ENCODE measurements around the gene OPCML. TPM values are rescaled to one million over a fixed set of nuclear protein-coding genes. Genes with fewer than 3 reads are reported as not detected.

The OPCML gene
- total and polyA plus RNA-seq, 2 donors from 2014 or later, result 0.77 to 1.1 TPM

- Histone ChIP-seq H3K9ac (ENCODE audit: low read length in 3 of 3) (no peak overlapping the region), H3K9me3 (ENCODE audit: control insufficient read depth in 2 of 3, insufficient read depth in 1 of 3, low read length in 3 of 3) (no peaks in the 10 kb centered on the region), H3K4me1 (ENCODE audit: control insufficient read depth in 2 of 3, insufficient read depth in 2 of 3, low read depth in 1 of 3, low read length in 3 of 3) (peaks cover 0 to 3% (median 2%) of the 10 kb centered on the region in 3 donors), H3K27ac (ENCODE audit: low read depth in 2 of 2, low read length in 2 of 2) (no peak overlapping the region), H3K36me3 (ENCODE audit: control insufficient read depth in 2 of 3, insufficient read depth in 3 of 3, low read length in 3 of 3) (no peaks in the 10 kb centered on the region), H3K4me3 (ENCODE audit: low read length in 3 of 3) (no peak overlapping the region), H3K27me3 (ENCODE audit: control insufficient read depth, insufficient read depth, low read length) (no peaks in the 10 kb centered on the region)
- intact Hi-C loops (cut with DNase I), result no loop called here
- FAIRE-seq (no peak), DNase-seq (no peak)
- TF ChIP-seq CTCF (IDR thresholded peaks at IDR 0.05; ENCODE audit: borderline replicate concordance, extremely low read depth, insufficient read depth), result no peak
Measured at GRCh38 chr11:132429685-132430084, 1102.6 kb downstream of the OPCML start.

GRCh38 chr11:132427611-132428010 is 1104.7 kb downstream of the OPCML start:
- Histone ChIP-seq H3K9me3 (ENCODE audit: control insufficient read depth in 2 of 3, insufficient read depth in 1 of 3, low read length in 3 of 3) (no peaks in the 10 kb centered on the region), H3K27ac (ENCODE audit: low read depth in 2 of 2, low read length in 2 of 2) (no peak overlapping the region), H3K9ac (ENCODE audit: low read length in 3 of 3) (no peak overlapping the region), H3K36me3 (ENCODE audit: control insufficient read depth in 2 of 3, insufficient read depth in 3 of 3, low read length in 3 of 3) (no peaks in the 10 kb centered on the region), H3K27me3 (ENCODE audit: control insufficient read depth, insufficient read depth, low read length) (no peaks in the 10 kb centered on the region), H3K4me1 (ENCODE audit: control insufficient read depth in 2 of 3, insufficient read depth in 2 of 3, low read depth in 1 of 3, low read length in 3 of 3) (peaks cover 0 to 3% (median 2%) of the 10 kb centered on the region in 3 donors), H3K4me3 (ENCODE audit: low read length in 3 of 3) (no peak overlapping the region)
- no peak for FAIRE-seq
- intact Hi-C loops (cut with DNase I), result no loop called here
- TF ChIP-seq CTCF (IDR thresholded peaks at IDR 0.05; ENCODE audit: borderline replicate concordance, extremely low read depth, insufficient read depth), result no peak
- no peak for DNase-seq

- H3K36me3 ChIP-seq (ENCODE audit: control insufficient read depth in 2 of 3, insufficient read depth in 3 of 3, low read length in 3 of 3), result no peaks in the 10 kb centered on the region
- H3K9me3 ChIP-seq (ENCODE audit: control insufficient read depth in 2 of 3, insufficient read depth in 1 of 3, low read length in 3 of 3), result no peaks in the 10 kb centered on the region
- no peak overlapping the region for H3K27ac ChIP-seq (ENCODE audit: low read depth in 2 of 2, low read length in 2 of 2)
- DNase-seq (no peak), FAIRE-seq (no peak)
- H3K4me3 ChIP-seq (ENCODE audit: low read length in 3 of 3), result no peak overlapping the region
- intact Hi-C loops (cut with DNase I), result no loop called here
- no peaks in the 10 kb centered on the region for H3K4me1 ChIP-seq (ENCODE audit: control insufficient read depth in 2 of 3, insufficient read depth in 2 of 3, low read depth in 1 of 3, low read length in 3 of 3)
- TF ChIP-seq CTCF (IDR thresholded peaks at IDR 0.05; ENCODE audit: borderline replicate concordance, extremely low read depth, insufficient read depth), result no peak
- H3K9ac ChIP-seq (ENCODE audit: low read length in 3 of 3), result no peak overlapping the region
- H3K27me3 ChIP-seq (ENCODE audit: control insufficient read depth, insufficient read depth, low read length), result no peaks in the 10 kb centered on the region
Measured at GRCh38 chr11:132424433-132424832, 1107.9 kb downstream of the OPCML start.

GRCh38 chr11:132423266-132423665 is 1109.0 kb downstream of the OPCML start:
- no peak overlapping the region for H3K27ac ChIP-seq (ENCODE audit: low read depth in 2 of 2, low read length in 2 of 2)
- H3K4me3 ChIP-seq (ENCODE audit: low read length in 3 of 3), result no peak overlapping the region
- H3K27me3 ChIP-seq (ENCODE audit: control insufficient read depth, insufficient read depth, low read length), result no peaks in the 10 kb centered on the region
- no peaks in the 10 kb centered on the region for H3K9me3 ChIP-seq (ENCODE audit: control insufficient read depth in 2 of 3, insufficient read depth in 1 of 3, low read length in 3 of 3)
- DNase-seq, result no peak
- FAIRE-seq, result no peak
- no peak overlapping the region for H3K9ac ChIP-seq (ENCODE audit: low read length in 3 of 3)
- no peaks in the 10 kb centered on the region for H3K4me1 ChIP-seq (ENCODE audit: control insufficient read depth in 2 of 3, insufficient read depth in 2 of 3, low read depth in 1 of 3, low read length in 3 of 3)
- intact Hi-C loops (cut with DNase I), result no loop called here
- TF ChIP-seq CTCF (IDR thresholded peaks at IDR 0.05; ENCODE audit: borderline replicate concordance, extremely low read depth, insufficient read depth), result no peak
- no peaks in the 10 kb centered on the region for H3K36me3 ChIP-seq (ENCODE audit: control insufficient read depth in 2 of 3, insufficient read depth in 3 of 3, low read length in 3 of 3)

All from kidney (tissue), 14 donors.